Measurements from ENCODE around the gene RPP14.
A peak's percentile ranks its signal among the peaks of the same experiment; 100 is the strongest.

- no peak for TF ChIP-seq FOS (IDR thresholded peaks at IDR 0.05; ENCODE audit: borderline replicate concordance, extremely low read depth, insufficient read length)
- no peak for TF ChIP-seq CTCF (IDR thresholded peaks at IDR 0.05 in 2 of 3, conservative IDR thresholded peaks at IDR 0.05 in 1 of 3; ENCODE audit: control insufficient read depth in 2 of 3, extremely low read depth in 1 of 3, insufficient read depth in 1 of 3, low read depth in 3 of 3, low read length in 3 of 3)
- TF ChIP-seq MYB (IDR thresholded peaks at IDR 0.05; ENCODE audit: borderline replicate concordance, low read depth, low read length), result no peak
- no peak for TF ChIP-seq HDAC6 (IDR thresholded peaks at IDR 0.05; ENCODE audit: unreplicated experiment)
- TF ChIP-seq ATF7 (IDR thresholded peaks at IDR 0.05; ENCODE audit: low read depth), result peak; percentile 89
- no peak for TF ChIP-seq RAD21 (IDR thresholded peaks at IDR 0.05; ENCODE audit: insufficient read depth, low read depth, low read length)
- TF ChIP-seq NFYA (IDR thresholded peaks at IDR 0.05; ENCODE audit: borderline replicate concordance, low read depth, low read length), result no peak
- no peak for TF ChIP-seq NR2C1 (IDR thresholded peaks at IDR 0.05)
- no peak for TF ChIP-seq POLR2AphosphoS2 (IDR thresholded peaks at IDR 0.05; ENCODE audit: low read depth, low read length)
Measured at GRCh38 chr3:58353722-58354553, 47.9 kb downstream of the RPP14 start.

All from GM12878 (cell line).